Osteoblast (primary cell): ENCODE measurements around the gene GCN1. TPM values are rescaled to one million over a fixed set of nuclear protein-coding genes. Genes with fewer than 3 reads are reported as not detected.

Source experiments
- DNase-seq: peaks from one replicate; pipeline ENCODE4 v3.0.0; 2011; ENCODE audit warnings: low spot score, mixed read lengths; ENCODE audit not compliant: insufficient read length; ENCODE audit errors: missing footprints
- H2AFZ ChIP-seq: 2 replicates; pipeline ENCODE4 v1.6.0; 2011; ENCODE audit warnings: mild to moderate bottlenecking, low read length
- H3K27ac ChIP-seq: 2 replicates; pipeline ENCODE4 v1.5.1; 2011; ENCODE audit warnings: mild to moderate bottlenecking, low read depth, low read length, moderate library complexity
- H3K27me3 ChIP-seq: 2 replicates; pipeline ENCODE4 v1.6.0; 2012; ENCODE audit warnings: mild to moderate bottlenecking, control low read depth, inconsistent platforms, low read length, moderate library complexity; ENCODE audit not compliant: insufficient read depth
- H3K36me3 ChIP-seq: 2 replicates; pipeline ENCODE4 v1.5.1; 2011; ENCODE audit warnings: mild to moderate bottlenecking, low read length, control low read depth, moderate library complexity; ENCODE audit not compliant: insufficient read depth
- H3K4me1 ChIP-seq: 2 replicates; pipeline ENCODE4 v1.5.1; 2011; ENCODE audit warnings: mild to moderate bottlenecking, low read length, control low read depth, moderate library complexity; ENCODE audit not compliant: insufficient read depth
- H3K4me2 ChIP-seq: 2 replicates; pipeline ENCODE4 v1.6.0; 2011; ENCODE audit warnings: mild to moderate bottlenecking, low read length; ENCODE audit not compliant: insufficient read depth
- H3K4me3 ChIP-seq: fragments of 200-600 bp; sonication (generic); 3 replicates; pipeline ENCODE4 v1.5.1; 2012; ENCODE audit warnings: mild to moderate bottlenecking, low read length, inconsistent platforms; ENCODE audit not compliant: insufficient read depth
- H3K79me2 ChIP-seq: 2 replicates; pipeline ENCODE4 v1.6.0; 2012; ENCODE audit warnings: mild to moderate bottlenecking, low read length, control low read depth, inconsistent platforms; ENCODE audit not compliant: insufficient read depth
- H3K9me3 ChIP-seq: 2 replicates; pipeline ENCODE4 v1.5.1; 2011; ENCODE audit warnings: low read depth, low read length, control low read depth
- H4K20me1 ChIP-seq: 2 replicates; pipeline ENCODE4 v1.6.0; 2012; ENCODE audit warnings: mild to moderate bottlenecking, low read length, control low read depth; ENCODE audit not compliant: insufficient read depth
- CTCF ChIP-seq: IDR thresholded peaks from 2 replicates; pipeline ENCODE4 v1.5.1; 2011; ENCODE audit warnings: mild to moderate bottlenecking, low read depth, low read length, moderate library complexity; ENCODE audit errors: extremely low read depth
- total RNA-seq: library from RNA; depleted of rRNA; stranded (reverse); fragments of >200 nt; gene quantifications from 2 replicates; pipeline ENCODE4 v1.2.3, GENCODE V29; 2012

Gene GCN1
- total RNA-seq, 1 donor = 103 TPM

GRCh38 chr12:120100630-120101029, 93.9 kb downstream of the GCN1 start:
- no peak for TF ChIP-seq CTCF
- H3K36me3 ChIP-seq = peaks cover 40% of the 10 kb centered on the region
- no peaks in the 10 kb centered on the region for H3K27me3 ChIP-seq
- H2AFZ ChIP-seq = no peak overlapping the region
- no peak overlapping the region for H3K4me3 ChIP-seq
- no peaks in the 10 kb centered on the region for H3K4me1 ChIP-seq
- peaks cover 75% of the 10 kb centered on the region for H3K79me2 ChIP-seq
- H4K20me1 ChIP-seq = peaks cover 50% of the 10 kb centered on the region
- H3K9me3 ChIP-seq = no peaks in the 10 kb centered on the region
- DNase-seq = peak; percentile 86
- H3K27ac ChIP-seq = no peak overlapping the region
- no peak overlapping the region for H3K4me2 ChIP-seq

- Histone ChIP-seq H3K79me2 (peaks cover 68% of the 10 kb centered on the region), H3K4me3 (no peak overlapping the region), H4K20me1 (peaks cover 44% of the 10 kb centered on the region), H3K9me3 (no peaks in the 10 kb centered on the region), H3K27me3 (no peaks in the 10 kb centered on the region), H2AFZ (no peak overlapping the region), H3K27ac (no peak overlapping the region), H3K4me1 (no peaks in the 10 kb centered on the region), H3K4me2 (no peak overlapping the region), H3K36me3 (peaks cover 44% of the 10 kb centered on the region)
- TF ChIP-seq CTCF = no peak
- DNase-seq = peak; percentile 36
Measured at GRCh38 chr12:120099738-120100137, 94.8 kb downstream of the GCN1 start.

- TF ChIP-seq CTCF = no peak
- Histone ChIP-seq H3K36me3 (peaks cover 48% of the 10 kb centered on the region), H3K79me2 (peaks cover 60% of the 10 kb centered on the region), H3K9me3 (no peaks in the 10 kb centered on the region), H3K27ac (no peak overlapping the region), H2AFZ (no peak overlapping the region), H3K27me3 (no peaks in the 10 kb centered on the region), H3K4me2 (no peak overlapping the region), H3K4me1 (no peaks in the 10 kb centered on the region), H4K20me1 (peaks cover 44% of the 10 kb centered on the region), H3K4me3 (no peak overlapping the region)
- DNase-seq = no peak
Measured at GRCh38 chr12:120098756-120099470, 95.6 kb downstream of the GCN1 start.

GRCh38 chr12:120096671-120097202, 97.8 kb downstream of the GCN1 start:
- H3K27me3 ChIP-seq = no peaks in the 10 kb centered on the region
- H3K36me3 ChIP-seq = peaks cover 46% of the 10 kb centered on the region
- no peak for TF ChIP-seq CTCF
- H3K79me2 ChIP-seq = peaks cover 38% of the 10 kb centered on the region
- H3K4me1 ChIP-seq = no peaks in the 10 kb centered on the region
- H4K20me1 ChIP-seq = peaks cover 32% of the 10 kb centered on the region
- no peak overlapping the region for H3K27ac ChIP-seq
- H3K4me3 ChIP-seq = no peak overlapping the region
- no peak overlapping the region for H3K4me2 ChIP-seq
- no peak for DNase-seq
- no peak overlapping the region for H2AFZ ChIP-seq
- H3K9me3 ChIP-seq = no peaks in the 10 kb centered on the region
